RWPE1 (cell line): ENCODE data around the gene DNAJC7.

ENCODE experiments used
- CTCF ChIA-PET: fragments of 350-600 bp; sonication (Branson Sonifier 250); formaldehyde crosslinking; extraction: SDS; loops from one replicate; lab custom pipeline; 2021; lab: Yijun Ruan, JAX
- POLR2A ChIA-PET: fragments of 400-600 bp; formaldehyde crosslinking; extraction: SDS; loops from one replicate; lab custom pipeline; 2020; ENCODE audit warnings: antibody characterized with exemption; ENCODE audit not compliant: low non-redundant PET; lab: Yijun Ruan, JAX
- DNase-seq: peaks from one replicate; pipeline ENCODE4 v3.0.0; 2012; ENCODE audit warnings: low spot score
- H3K27ac ChIP-seq: fragments of 450-650 bp; 2 replicates; pipeline ENCODE4 v1.5.1; 2017
- TF ChIP-seq, protein P1 (sequence below): fragments of 450-650 bp; conservative IDR thresholded peaks from 2 replicates; pipeline ENCODE4 v1.5.1; 2017; ENCODE audit warnings: low read depth, mild to moderate bottlenecking

DNAJC7 gene

DNA sequence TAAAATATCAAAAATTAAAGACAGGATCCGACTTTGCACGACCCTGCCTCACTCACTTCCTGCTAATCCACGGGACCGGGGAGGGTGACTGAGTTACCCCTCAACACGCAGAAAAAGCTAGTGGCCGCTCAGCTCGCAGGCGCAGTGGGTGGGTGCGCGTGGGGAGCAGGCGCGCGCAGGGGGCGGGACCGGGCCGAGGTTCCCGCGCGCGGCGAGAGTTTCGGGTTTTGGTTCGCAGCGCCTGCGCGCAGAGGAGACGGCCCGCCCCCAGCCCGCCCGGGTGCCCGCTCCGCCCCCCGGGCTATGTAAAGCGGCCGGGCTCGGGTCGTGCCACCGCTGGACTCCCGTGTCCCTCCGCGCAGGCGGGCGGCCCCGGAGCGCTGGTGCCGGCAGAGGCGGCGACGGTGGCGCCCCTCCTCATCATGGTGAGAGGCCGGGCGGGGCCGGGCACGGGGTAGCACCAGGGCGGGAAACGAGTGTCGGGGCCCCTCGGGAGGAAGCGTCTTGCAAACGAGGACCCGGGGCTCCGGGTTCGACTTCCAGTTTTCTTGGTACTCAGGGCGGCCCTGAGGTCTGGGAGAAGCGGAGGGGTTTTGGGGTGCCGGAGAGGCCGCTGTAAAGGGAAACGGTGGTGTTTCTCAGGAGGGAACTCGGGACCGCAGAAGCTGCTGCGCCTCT lies 50.6 kb downstream of the DNAJC7 start, which contains the start of gene CNP:
Gene CNP, plus strand, starts transcription at position 333 of the 678 bp plus-strand sequence. Its CDS starts 90 bp downstream, at position 423.
- ChIA-PET CTCF (interaction anchor here (0.5 to 0.9 kb wide), 3 partner anchors 11 to 270 kb away, joined by 3 to 6 read pairs (median 3); no protein-coding TSS in a partner anchor), POLR2A (interaction anchor here (0.7 to 2.4 kb wide), 6 partner anchors 9 to 555 kb away, joined by 3 to 11 read pairs (median 4); partner anchors contain the start of gene DNAJC7)
- DNase-seq, result peak; percentile 92
- TF ChIP-seq, protein P1, sequence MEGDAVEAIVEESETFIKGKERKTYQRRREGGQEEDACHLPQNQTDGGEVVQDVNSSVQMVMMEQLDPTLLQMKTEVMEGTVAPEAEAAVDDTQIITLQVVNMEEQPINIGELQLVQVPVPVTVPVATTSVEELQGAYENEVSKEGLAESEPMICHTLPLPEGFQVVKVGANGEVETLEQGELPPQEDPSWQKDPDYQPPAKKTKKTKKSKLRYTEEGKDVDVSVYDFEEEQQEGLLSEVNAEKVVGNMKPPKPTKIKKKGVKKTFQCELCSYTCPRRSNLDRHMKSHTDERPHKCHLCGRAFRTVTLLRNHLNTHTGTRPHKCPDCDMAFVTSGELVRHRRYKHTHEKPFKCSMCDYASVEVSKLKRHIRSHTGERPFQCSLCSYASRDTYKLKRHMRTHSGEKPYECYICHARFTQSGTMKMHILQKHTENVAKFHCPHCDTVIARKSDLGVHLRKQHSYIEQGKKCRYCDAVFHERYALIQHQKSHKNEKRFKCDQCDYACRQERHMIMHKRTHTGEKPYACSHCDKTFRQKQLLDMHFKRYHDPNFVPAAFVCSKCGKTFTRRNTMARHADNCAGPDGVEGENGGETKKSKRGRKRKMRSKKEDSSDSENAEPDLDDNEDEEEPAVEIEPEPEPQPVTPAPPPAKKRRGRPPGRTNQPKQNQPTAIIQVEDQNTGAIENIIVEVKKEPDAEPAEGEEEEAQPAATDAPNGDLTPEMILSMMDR, result no peak
- H3K27ac ChIP-seq, result peak within 1 kb of the TSS; percentile 89

GRCh38 chr17:41965694-41966462 lies 51.4 kb downstream of the DNAJC7 start:
- ChIA-PET CTCF (interaction anchor here (0.5 to 0.9 kb wide), 4 partner anchors 10 to 270 kb away, joined by 3 to 6 read pairs (median 4); no protein-coding TSS in a partner anchor), POLR2A (interaction anchor here (0.6 to 2.4 kb wide), 7 partner anchors 8 to 555 kb away, joined by 3 to 11 read pairs (median 4); partner anchors contain the start of gene DNAJC7)
- H3K27ac ChIP-seq, result peak overlapping the region; percentile 89
- TF ChIP-seq, protein P1, result no peak
- DNase-seq, result peak; percentile 91

GRCh38 chr17:41962768-41963434 lies 54.3 kb downstream of the DNAJC7 start:
- TF ChIP-seq, protein P1, result peak; percentile 89
- ChIA-PET CTCF (interaction anchor here (0.5 to 1.5 kb wide), 21 partner anchors 9 to 617 kb away, joined by 3 to 7 read pairs (median 3); no protein-coding TSS in a partner anchor), POLR2A (no interaction called here)
- no peak overlapping the region for H3K27ac ChIP-seq
- peak; percentile 70 for DNase-seq

DNA sequence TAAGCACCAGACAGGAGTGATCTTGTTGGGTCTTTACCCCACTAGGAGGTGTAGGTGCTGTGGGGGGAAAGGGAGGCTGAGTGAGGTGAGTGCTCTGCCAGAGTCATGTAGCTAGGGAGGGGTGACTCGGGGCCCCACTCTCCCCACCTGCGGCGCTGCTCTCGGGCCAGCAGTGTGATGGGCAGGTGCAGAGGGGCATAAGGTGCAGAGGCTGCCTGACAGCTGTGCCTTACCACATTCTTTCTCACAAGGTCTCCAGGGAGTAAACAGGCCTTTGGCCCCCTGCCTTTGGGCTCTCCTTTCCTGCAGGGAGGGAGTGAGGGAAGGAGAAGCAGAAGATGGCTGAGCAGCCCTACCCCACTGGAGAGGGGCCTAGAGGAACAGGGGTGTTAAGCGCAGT lies 55.1 kb downstream of the DNAJC7 start:
- no peak for DNase-seq
- H3K27ac ChIP-seq, result no peak overlapping the region
- CTCF ChIA-PET, result interaction anchor here (0.5 to 1.5 kb wide), 5 partner anchors 10 to 316 kb away, joined by 3 to 7 read pairs (median 3); no protein-coding TSS in a partner anchor
- POLR2A ChIA-PET, result no interaction called here
- TF ChIP-seq, protein P1, result no peak

GRCh38 chr17:41959336-41960095 lies 57.7 kb downstream of the DNAJC7 start:
- DNase-seq, result no peak
- ChIA-PET POLR2A (no interaction called here), CTCF (interaction anchor here (0.7 to 1.0 kb wide), 3 partner anchors 10 to 219 kb away, joined by 3 to 4 read pairs (median 3); no protein-coding TSS in a partner anchor)
- TF ChIP-seq, protein P1, result peak; percentile 23
- no peak overlapping the region for H3K27ac ChIP-seq
